Muscle of leg (tissue), 16 donors: ENCODE data around the gene FAM227A. TPM values are rescaled to one million over a fixed set of nuclear protein-coding genes. Genes with fewer than 3 reads are reported as not detected.

Experiments
- DNase-seq: peaks from one replicate; pipeline ENCODE4 v3.0.0; 2013
- H3K27ac ChIP-seq: one replicate; pipeline ENCODE4 v1.5.1; 2013; ENCODE audit warnings: mild to moderate bottlenecking, low read length, control low read depth
- H3K27me3 ChIP-seq: one replicate; pipeline ENCODE4 v1.6.1; 2013; ENCODE audit warnings: low read length; ENCODE audit not compliant: control insufficient read depth, insufficient read depth
- H3K36me3 ChIP-seq: one replicate; pipeline ENCODE4 v1.6.1; 2013; ENCODE audit warnings: low read length; ENCODE audit not compliant: control insufficient read depth, insufficient read depth
- H3K4me1 ChIP-seq: one replicate; pipeline ENCODE4 v1.6.1; 2013; ENCODE audit warnings: low read length; ENCODE audit not compliant: control insufficient read depth, insufficient read depth
- H3K4me3 ChIP-seq: one replicate; pipeline ENCODE4 v1.5.1; 2013; ENCODE audit warnings: low read length, control low read depth
- H3K9me3 ChIP-seq: replicated peaks from 2 replicates; pipeline ENCODE4 v1.6.1; 2013; ENCODE audit warnings: low read depth, low read length; ENCODE audit not compliant: control insufficient read depth
- WGBS: methylation state at CpG from one replicate; pipeline ENCODE4 v1.1.5; 2013; ENCODE audit warnings: missing lambda C conversion rate; ENCODE audit not compliant: insufficient coverage; 5-methylcytosine and 5-hydroxymethylcytosine counted together
- long read RNA-seq, 11 donors: transcript quantifications; one replicate each; lab custom pipeline, GENCODE V29; 2026
- polyA plus RNA-seq, 8 donors: library from polyadenylated mRNA; unstranded; fragments of 120-200 nt; gene quantifications; one replicate each; pipeline versions ENCODE4 v1.2.1 to v1.2.3, GENCODE V29; 2013; ENCODE audit warnings: inconsistent platforms in 1 of 8, low replicate concordance in 1 of 8; ENCODE audit not compliant: insufficient read length in 8 of 8, insufficient read depth in 1 of 8
- total RNA-seq: library from RNA; stranded (reverse); fragments of 120-200 nt; gene quantifications from one replicate; pipeline ENCODE4 v1.2.4, GENCODE V29; 2013

FAM227A gene
- total RNA-seq (1.1 TPM), polyA plus RNA-seq (1 to 10 TPM in 2 of 8 donors, under 1 TPM in 6; 0.62 to 1.1 (median 0.83) TPM)
- long read RNA-seq, donor 1, result 0 reads
- long read RNA-seq, donor 2, result 0 reads
- long read RNA-seq, donor 3, result 0 reads
- long read RNA-seq, donor 4, result 0 reads
- long read RNA-seq, donor 5, result 0 reads
- long read RNA-seq, donor 6, result 0 reads
- long read RNA-seq, donor 7, result 0 reads
- long read RNA-seq, donor 8, result 0 reads
- long read RNA-seq, donor 9, result 0 reads
- long read RNA-seq, donor 10, result 0 reads
- long read RNA-seq, donor 11, result 0 reads

DNA sequence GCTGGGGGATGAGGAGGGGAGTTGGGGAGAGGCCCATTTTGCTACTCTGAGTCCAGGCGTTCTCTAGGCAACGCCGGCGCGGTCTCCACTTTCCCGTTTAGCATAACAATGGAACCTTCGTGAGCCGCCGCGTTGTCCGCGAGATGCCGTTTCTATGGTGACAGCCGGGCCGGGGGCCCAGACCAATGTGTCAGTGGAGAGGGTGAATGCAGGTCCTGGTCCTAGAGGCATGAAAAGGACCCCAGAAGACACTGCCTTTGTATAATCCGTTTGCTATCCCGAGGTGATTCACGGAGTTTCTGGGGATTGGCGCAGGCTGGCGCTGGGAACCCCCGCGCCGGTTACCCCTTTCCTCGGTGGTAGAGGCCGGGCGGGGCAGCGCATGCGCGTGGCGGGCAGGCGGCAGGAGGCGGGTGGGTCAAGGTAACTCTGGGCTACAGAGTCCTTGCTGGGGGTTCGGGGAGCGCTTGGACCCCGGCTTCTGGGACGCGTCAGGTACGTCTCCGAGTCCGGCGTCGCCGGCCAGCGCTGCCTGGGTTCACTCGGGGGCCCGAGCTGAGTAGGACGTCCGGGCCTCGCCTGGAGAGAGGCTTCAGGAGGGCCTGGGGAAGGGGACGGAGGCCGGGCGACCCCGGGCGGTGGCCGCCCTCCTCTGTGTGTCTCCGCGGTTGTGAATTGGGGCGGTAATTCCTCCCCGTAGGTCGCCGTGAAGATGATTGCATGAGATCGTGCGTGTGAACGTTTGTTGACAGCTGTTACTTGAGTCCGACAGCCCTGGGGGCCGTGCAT, at the start of gene FAM227A, which contains the start of gene CBY1:
FAM227A (minus strand) TSS at position 137 of the 789 bp plus-strand sequence. CDS start 6,224 bp downstream, outside the sequence.
CBY1 (plus strand) TSS at position 383 of the 789 bp plus-strand sequence. CDS start 11,417 bp downstream, outside the sequence.
- peak; percentile 95 for DNase-seq
- peak within 1 kb of the TSS; percentile 88 for H3K4me3 ChIP-seq
- WGBS, result under 1% methylated on average over 64 of the region's 66 CpGs
- no peaks in the 10 kb centered on the region for H3K27me3 ChIP-seq
- no peaks in the 10 kb centered on the region for H3K9me3 ChIP-seq
- H3K27ac ChIP-seq, result peak within 1 kb of the TSS; percentile 81
- H3K4me1 ChIP-seq, result peaks cover 12% of the 10 kb centered on the region
- H3K36me3 ChIP-seq, result no peaks in the 10 kb centered on the region

DNA sequence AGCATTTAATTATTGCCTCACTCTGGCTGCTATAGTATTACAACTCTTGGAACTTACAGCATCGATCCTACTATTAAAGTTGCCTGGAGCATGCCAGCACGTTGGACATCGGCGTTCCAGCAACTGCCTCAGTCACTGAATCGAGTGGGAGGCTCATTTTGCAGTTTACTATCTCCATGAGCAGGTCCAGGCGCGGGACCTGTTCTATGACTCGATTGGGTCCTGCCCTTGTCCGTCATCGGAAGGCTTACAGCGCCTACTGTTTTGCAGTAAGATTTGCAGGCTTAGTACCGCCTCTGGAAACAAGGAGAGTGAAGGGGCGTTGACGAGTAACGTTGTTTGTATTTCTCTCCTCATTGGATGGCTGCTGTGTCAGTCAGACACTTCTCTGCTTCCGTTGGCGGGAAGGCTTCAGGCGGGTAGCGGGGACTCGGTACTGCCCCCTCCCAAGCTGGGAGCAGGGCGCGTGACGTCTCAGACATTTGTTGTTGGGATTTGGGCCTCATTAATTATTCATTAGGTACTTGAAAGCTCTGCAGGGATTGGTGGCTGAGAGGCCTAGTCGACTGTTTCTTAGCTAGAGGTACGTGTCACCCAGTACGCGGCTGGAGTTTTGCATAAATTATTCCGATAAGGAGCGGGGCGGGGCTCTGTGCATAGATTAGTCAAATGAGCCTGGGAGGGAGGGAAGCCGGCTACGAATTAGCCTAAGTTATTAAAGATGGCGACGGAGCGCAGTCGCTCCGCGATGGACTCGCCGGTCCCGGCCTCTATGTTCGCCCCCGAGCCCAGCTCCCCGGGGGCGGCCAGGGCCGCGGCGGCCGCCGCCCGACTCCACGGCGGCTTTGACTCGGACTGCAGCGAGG, 49.3 kb upstream of the FAM227A start, which contains the start of gene GTPBP1:
GTPBP1 (plus strand) TSS at position 710 of the 866 bp plus-strand sequence; CDS start at position 722, 12 bp downstream.
- peak; percentile 100 for DNase-seq
- H3K4me3 ChIP-seq, result peak within 1 kb of the TSS; percentile 93
- peaks cover 33% of the 10 kb centered on the region for H3K4me1 ChIP-seq
- peaks cover 10% of the 10 kb centered on the region for H3K36me3 ChIP-seq
- WGBS, result under 1% methylated on average over 52 of the region's 55 CpGs
- H3K9me3 ChIP-seq, result no peaks in the 10 kb centered on the region
- peak within 1 kb of the TSS; percentile 96 for H3K27ac ChIP-seq
- no peaks in the 10 kb centered on the region for H3K27me3 ChIP-seq

DNA sequence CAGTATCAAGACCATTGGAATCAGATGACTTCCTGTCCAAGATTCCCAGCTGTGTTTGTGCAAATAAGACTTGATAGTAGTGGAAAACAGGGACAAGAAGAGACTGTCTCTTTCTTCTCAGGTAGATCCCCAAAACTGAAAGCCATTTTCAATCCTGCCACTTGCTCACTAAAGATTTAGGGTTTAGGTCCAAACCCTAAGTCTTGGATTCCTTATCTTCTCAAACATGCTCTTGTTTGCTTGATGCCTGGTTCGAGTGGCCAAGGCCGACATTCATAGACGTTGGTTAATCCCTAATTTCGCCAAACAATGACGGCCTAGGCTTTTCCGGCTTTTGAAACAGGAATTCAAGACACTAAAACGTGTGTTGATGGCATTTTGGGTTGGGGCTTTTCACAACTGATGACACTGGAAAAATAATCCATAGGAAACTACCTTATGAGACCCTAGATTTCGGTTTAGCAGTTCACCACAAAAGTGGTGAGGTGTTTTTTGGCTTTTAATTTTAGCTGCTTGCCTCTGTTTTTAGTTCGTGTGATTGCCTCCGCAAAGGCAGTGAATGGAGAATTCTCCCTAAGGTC, 48.6 kb upstream of the FAM227A start:
- H3K27ac ChIP-seq, result peak overlapping the region; percentile 95
- H3K36me3 ChIP-seq, result peaks cover 4% of the 10 kb centered on the region
- peak overlapping the region; percentile 37 for H3K4me3 ChIP-seq
- WGBS, result 27% methylated on average over 6 of the region's 10 CpGs
- no peaks in the 10 kb centered on the region for H3K9me3 ChIP-seq
- DNase-seq, result peak; percentile 47
- H3K27me3 ChIP-seq, result no peaks in the 10 kb centered on the region
- H3K4me1 ChIP-seq, result peaks cover 35% of the 10 kb centered on the region

DNA sequence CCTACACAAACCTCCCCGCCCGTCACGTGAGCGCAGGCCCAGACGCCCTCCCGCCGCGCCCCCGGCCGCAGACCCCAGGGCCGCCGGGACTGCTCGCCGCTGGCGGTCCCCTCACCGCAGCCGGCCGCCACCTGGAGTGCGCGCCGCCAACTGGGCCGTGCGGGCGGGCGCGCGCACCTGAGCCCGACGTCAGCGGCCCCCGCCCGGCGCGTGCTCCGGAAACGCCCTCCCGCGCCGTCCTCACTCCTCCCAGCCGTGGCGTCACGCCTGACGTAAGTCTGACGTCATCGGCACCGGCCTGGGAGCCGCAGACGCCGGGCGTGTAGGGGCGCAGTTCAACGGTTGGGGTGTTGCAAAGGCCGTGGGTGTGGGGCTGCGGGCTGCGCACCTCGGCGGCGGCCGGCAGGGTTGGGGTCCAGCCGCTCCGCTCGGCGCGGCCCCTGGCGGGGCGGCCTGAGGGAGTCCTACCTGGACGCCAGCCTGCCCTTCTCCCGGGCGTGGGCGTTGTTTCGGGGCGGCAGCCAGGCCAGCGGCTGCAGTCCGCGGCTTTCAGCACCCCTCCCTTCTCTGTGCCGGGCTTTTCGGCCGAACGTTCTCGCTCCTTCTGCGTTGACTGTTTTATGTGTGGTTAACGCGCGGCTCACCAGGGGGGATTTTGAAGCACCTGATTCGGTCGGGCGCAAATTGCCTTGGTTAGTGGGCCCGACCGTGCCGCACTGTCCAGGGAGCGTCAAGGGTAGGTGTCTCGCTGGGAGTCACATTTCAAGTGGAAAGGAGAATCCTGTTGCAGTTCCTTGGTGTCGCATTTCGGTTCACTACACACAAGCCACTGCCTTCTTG, 44.8 kb upstream of the FAM227A start, which contains the start of gene JOSD1:
JOSD1 (minus strand) TSS at position 155 of the 840 bp plus-strand sequence. CDS start 956 bp downstream, outside the sequence.
- peaks cover 28% of the 10 kb centered on the region for H3K36me3 ChIP-seq
- H3K4me3 ChIP-seq, result peak within 1 kb of the TSS; percentile 79
- H3K4me1 ChIP-seq, result peaks cover 39% of the 10 kb centered on the region
- no peaks in the 10 kb centered on the region for H3K9me3 ChIP-seq
- no peaks in the 10 kb centered on the region for H3K27me3 ChIP-seq
- WGBS, result under 1% methylated on average over 75 of the region's 94 CpGs
- H3K27ac ChIP-seq, result peak within 1 kb of the TSS; percentile 89
- DNase-seq, result peak; percentile 97

DNA sequence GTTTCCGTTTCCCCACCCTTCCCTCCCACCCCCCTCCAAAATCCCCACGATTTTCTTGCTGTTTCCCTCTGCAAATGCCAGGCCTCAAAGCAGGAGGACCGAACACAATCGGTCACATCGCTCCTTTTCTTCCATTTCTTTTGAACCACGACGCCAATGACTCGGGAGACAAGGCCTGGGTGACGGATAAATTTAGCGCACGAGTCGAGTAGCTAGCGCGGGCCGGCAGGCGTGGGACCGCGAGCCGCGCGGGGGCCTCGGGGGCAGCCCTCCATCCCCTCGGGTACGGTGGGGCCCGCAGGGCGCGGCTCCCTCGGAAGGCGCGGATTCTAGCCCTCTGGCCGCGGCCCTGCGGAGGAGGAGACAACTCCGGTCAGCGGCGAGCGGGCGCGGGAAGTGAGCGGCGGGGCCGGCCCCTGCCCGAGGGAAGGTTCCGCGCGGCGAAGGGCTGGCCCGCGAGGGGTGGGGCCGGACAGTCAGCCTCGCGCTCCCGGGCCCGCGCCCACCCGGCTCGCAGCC, 44.1 kb upstream of the FAM227A start:
- under 1% methylated on average over 50 of the region's 57 CpGs for WGBS
- peak overlapping the region; percentile 88 for H3K27ac ChIP-seq
- peaks cover 31% of the 10 kb centered on the region for H3K36me3 ChIP-seq
- DNase-seq, result peak; percentile 86
- no peaks in the 10 kb centered on the region for H3K27me3 ChIP-seq
- H3K4me3 ChIP-seq, result peak overlapping the region; percentile 79
- peaks cover 39% of the 10 kb centered on the region for H3K4me1 ChIP-seq
- no peaks in the 10 kb centered on the region for H3K9me3 ChIP-seq

DNA sequence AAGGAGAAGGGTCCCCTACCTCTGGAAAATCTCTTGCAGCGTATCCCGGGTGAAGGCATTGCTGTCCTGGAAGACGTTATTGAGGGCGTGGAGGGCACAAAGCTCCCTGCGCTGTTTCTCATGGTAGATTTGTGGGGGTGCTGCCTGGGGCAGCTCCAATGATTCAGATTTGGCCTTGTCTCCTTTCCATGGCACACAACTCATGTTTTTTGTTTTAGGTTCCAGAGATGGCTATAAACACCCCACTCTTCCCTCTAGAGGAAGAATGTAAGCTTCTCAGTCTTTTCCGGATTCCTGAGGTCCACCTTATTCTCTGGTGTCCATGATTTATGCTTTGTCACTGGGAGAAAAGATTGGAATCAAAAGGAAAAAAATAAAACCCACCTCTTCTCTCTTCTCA, 43.6 kb upstream of the FAM227A start:
- Histone ChIP-seq H3K4me3 (peak overlapping the region; percentile 79), H3K27me3 (no peaks in the 10 kb centered on the region), H3K4me1 (peaks cover 35% of the 10 kb centered on the region), H3K27ac (peak overlapping the region; percentile 88), H3K36me3 (peaks cover 33% of the 10 kb centered on the region), H3K9me3 (no peaks in the 10 kb centered on the region)
- WGBS, result no CpG with 5 or more reads among the region's 6 CpGs
- DNase-seq, result peak; percentile 49

DNA sequence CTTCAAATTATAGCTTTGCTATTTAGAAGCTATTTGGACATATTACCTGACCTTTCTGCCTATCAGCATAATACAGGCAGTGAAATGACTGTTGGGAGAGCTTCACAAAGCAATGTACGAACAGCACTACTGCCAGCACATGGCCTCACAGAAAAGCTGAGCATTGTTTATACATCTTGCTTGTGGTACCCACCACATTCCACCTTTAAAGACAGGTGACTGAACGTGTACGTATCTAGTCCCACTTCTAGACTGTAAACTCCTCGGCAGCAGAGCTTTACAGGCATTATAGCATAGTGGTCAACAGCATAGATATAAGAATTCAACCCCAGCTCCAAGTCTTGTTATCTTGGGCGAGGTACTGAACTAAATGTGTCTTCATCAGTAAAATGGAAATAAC, 43.0 kb upstream of the FAM227A start:
- peaks cover 38% of the 10 kb centered on the region for H3K36me3 ChIP-seq
- no peak overlapping the region for H3K27ac ChIP-seq
- peak overlapping the region; percentile 79 for H3K4me3 ChIP-seq
- no peaks in the 10 kb centered on the region for H3K27me3 ChIP-seq
- no peaks in the 10 kb centered on the region for H3K9me3 ChIP-seq
- no CpG with 5 or more reads among the region's 5 CpGs for WGBS
- no peak for DNase-seq
- peaks cover 32% of the 10 kb centered on the region for H3K4me1 ChIP-seq

DNA sequence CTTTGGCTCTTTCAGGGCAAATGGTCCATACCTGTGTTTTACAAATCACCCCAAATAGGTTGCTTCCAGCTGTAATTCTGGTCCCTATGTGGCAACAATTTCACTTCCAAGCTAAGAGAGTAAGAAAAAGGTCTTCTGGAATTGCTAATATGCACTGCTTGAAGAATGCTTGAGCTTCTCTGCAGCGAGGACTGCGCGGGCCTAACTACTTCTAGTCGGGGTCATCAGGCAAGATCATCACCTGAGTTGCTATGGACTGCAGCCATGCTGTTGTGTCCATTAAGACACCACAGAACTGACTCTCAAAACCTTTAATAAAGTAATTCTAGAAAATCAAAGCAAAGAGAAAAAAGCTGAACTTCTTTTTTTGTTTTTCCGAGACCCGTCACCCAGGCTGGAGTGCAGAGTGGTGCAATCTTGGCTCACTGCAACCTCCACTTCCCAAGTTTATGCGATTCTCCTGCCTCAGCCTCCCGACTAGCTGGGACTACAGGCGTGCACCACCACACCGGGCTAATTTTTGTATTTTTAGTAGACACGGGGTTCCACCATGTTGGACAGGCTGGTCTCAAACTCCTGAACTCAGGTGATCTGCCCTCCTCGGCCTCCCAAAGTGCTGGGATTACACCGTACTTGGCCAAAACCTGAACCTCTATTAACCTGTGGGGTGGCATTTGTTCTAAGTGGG, 42.4 kb upstream of the FAM227A start:
- peaks cover 32% of the 10 kb centered on the region for H3K4me1 ChIP-seq

More for the DNA sequence above, 42.4 kb upstream of the FAM227A start:
- H3K9me3 ChIP-seq, result no peaks in the 10 kb centered on the region
- H3K27me3 ChIP-seq, result no peaks in the 10 kb centered on the region
- no peak for DNase-seq
- H3K27ac ChIP-seq, result no peak overlapping the region
- peaks cover 43% of the 10 kb centered on the region for H3K36me3 ChIP-seq
- WGBS, result 88% methylated on average over 9 of the region's 13 CpGs
- no peak overlapping the region for H3K4me3 ChIP-seq
